Fibroblast of villous mesenchyme (primary cell): ENCODE results near the gene PAX5. TPM values are rescaled to one million over a fixed set of nuclear protein-coding genes. Genes with fewer than 3 reads are reported as not detected.

ENCODE experiments used
- DNase-seq: peaks from one replicate; pipeline ENCODE4 v3.0.0-alpha.2; 2010; ENCODE audit warnings: low read depth
- H3K4me3 ChIP-seq: 2 replicates; pipeline ENCODE4 v1.5.1; 2011; ENCODE audit warnings: low read depth, mild to moderate bottlenecking, low read length
- total RNA-seq: library from RNA; depleted of rRNA; stranded (reverse); fragments of >200 nt; gene quantifications from 2 replicates; pipeline ENCODE4 v1.2.3, GENCODE V29; 2012
- TF ChIP-seq, protein P1 (sequence below): IDR thresholded peaks from 2 replicates; pipeline ENCODE4 v1.5.1; 2012; ENCODE audit warnings: low read depth, mild to moderate bottlenecking, low read length; ENCODE audit not compliant: insufficient read depth

PAX5 gene
- total RNA-seq, 1 donor: not detected

DNA sequence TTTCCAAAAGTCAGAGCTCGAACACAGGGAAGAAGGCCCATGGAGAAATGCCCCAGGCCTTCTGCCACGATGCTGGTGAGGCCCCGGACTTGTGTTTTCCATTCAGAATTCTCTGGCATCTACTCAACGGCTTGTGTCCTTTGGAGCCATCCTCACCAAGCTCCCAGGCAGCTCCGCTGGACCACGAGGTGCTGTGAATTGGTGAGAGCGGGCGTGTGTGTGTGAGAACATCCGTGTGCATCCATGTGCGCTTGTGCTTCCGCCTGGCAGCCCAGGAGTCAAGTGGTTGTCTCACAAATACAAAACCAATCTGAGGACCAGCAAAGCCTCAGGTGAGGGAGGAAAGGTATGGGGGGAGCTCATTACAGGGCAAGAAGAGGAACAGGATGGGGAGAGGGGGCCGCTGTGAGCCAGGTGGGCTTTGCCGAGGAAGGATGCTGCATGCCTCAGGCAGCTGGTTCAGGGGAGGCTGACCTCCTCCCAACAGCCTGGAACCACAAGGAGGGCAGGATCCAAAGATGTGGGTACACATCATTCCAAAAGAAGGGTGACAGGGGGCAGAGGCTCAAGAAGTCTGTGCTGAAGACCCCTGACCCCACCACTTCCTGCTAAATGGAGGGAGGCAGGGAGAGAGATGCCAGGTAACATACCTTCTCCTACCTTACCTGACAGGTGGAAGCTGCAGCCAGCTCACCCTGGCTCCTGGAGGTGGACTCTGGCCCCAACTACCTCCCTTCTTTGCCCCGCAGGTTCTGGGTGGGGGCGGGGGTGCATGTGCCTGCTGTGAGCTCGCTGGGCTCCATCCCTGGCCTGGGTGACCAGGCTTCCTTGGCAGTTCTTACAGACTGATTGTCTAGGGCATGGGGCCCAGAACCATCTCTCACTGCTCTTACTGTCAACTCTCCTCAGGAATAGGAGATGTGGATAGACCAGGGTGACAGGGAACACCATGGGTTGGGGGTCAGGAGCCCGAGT, 196.3 kb downstream of the PAX5 start:
- no peak for DNase-seq
- H3K4me3 ChIP-seq: no peak overlapping the region
- TF ChIP-seq, protein P1, sequence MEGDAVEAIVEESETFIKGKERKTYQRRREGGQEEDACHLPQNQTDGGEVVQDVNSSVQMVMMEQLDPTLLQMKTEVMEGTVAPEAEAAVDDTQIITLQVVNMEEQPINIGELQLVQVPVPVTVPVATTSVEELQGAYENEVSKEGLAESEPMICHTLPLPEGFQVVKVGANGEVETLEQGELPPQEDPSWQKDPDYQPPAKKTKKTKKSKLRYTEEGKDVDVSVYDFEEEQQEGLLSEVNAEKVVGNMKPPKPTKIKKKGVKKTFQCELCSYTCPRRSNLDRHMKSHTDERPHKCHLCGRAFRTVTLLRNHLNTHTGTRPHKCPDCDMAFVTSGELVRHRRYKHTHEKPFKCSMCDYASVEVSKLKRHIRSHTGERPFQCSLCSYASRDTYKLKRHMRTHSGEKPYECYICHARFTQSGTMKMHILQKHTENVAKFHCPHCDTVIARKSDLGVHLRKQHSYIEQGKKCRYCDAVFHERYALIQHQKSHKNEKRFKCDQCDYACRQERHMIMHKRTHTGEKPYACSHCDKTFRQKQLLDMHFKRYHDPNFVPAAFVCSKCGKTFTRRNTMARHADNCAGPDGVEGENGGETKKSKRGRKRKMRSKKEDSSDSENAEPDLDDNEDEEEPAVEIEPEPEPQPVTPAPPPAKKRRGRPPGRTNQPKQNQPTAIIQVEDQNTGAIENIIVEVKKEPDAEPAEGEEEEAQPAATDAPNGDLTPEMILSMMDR: no peak

- DNase-seq: no peak
- TF ChIP-seq, protein P1: no peak
- no peak overlapping the region for H3K4me3 ChIP-seq
These were observed 197.6 kb downstream of the PAX5 start for GRCh38 chr9:36836486-36836885.

DNA sequence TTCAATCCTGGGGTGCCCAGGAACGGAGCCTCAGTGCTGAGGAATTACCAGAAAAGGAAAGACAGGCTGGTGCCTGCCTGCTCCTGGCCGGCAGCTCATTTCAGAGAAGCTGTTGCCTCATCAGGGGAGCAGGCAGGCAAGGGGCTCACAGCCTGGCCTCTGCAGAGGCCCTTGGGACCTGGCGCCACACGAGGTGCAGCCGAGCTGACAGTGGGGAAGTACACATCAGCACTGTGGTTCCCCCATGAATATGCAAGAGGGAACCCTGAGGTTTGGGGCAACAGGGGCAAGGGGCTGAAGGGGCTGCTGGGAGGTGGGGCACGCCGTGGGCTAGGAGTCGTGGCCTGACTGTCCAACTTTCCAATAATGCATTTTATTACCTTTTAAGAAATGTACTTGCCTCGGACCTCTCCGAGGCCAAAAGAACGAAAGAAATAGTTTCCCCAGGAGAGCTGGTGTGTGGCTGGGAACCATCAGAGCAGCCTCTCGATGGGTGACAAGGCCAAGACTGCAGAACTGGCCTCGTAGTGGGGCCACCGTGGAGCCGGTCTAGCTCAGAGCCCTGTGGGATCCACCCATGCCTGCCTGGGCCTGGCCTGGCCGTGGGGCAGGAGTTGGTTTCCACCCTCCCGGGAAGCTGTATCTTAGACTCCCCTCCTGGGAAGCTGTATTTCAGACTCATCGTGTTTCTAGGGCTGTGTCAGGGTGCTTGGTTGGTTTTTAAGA, 198.6 kb downstream of the PAX5 start:
- TF ChIP-seq, protein P1: no peak
- no peak for DNase-seq

DNA sequence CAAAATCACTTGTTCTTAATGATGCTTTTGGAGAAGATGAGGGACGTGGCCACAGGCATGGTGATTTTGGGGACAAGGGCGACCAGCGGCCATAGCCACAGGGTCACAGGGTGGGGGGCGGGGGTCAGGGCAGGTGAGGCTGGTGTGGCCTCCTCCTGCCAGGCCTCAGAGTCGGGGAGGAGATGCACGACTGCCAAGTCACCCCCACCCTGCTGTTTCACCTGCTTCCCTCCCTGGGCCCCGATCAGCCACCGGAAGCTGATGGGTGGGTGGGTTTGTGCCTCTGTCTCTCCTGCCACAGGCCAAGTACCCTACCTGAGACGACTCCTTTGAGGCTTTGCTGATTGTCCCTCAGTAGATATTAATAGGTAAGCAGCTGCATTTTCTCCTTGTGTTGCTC, 199.3 kb downstream of the PAX5 start:
- TF ChIP-seq, protein P1: no peak
- no peak overlapping the region for H3K4me3 ChIP-seq
- DNase-seq: no peak

More for the DNA sequence above, 198.6 kb downstream of the PAX5 start:
- H3K4me3 ChIP-seq: no peak overlapping the region

GRCh38 chr9:36833954-36834353, 200.1 kb downstream of the PAX5 start:
- no peak overlapping the region for H3K4me3 ChIP-seq
- TF ChIP-seq, protein P1: no peak
- DNase-seq: no peak

- TF ChIP-seq, protein P1: no peak
- no peak overlapping the region for H3K4me3 ChIP-seq
- no peak for DNase-seq
These were observed 201.8 kb downstream of the PAX5 start for GRCh38 chr9:36832164-36832795.
